HS-27A (cell line): Measurements from ENCODE around the gene MFSD6.
"Not testable (repeated sequence)": the region's sequence is repeated elsewhere in the genome, so short reads cannot be mapped to it uniquely, and the experiment has no call there.

Source experiments
- DNase-seq: peaks from one replicate; pipeline ENCODE4 v3.0.0-alpha.2; 2012; ENCODE audit warnings: low read depth, missing footprints

MFSD6 gene

GRCh38 chr2:190501702-190502407, 93.7 kb downstream of the MFSD6 start:
- DNase-seq: no peak

- no peak for DNase-seq
These were observed 94.9 kb downstream of the MFSD6 start for GRCh38 chr2:190503088-190503487.

- DNase-seq: no peak
These were observed 96.8 kb downstream of the MFSD6 start for GRCh38 chr2:190504912-190505311.

- no peak for DNase-seq
These were observed 97.5 kb downstream of the MFSD6 start for GRCh38 chr2:190505696-190506095.

- no peak for DNase-seq
These were observed 98.5 kb downstream of the MFSD6 start for GRCh38 chr2:190506666-190507065.

- DNase-seq: no peak
These were observed 99.0 kb downstream of the MFSD6 start for GRCh38 chr2:190507135-190507534.

GRCh38 chr2:190509895-190510294, 101.7 kb downstream of the MFSD6 start:
- not testable (repeated sequence) for DNase-seq

- DNase-seq: no peak
These were observed 102.9 kb downstream of the MFSD6 start for GRCh38 chr2:190511104-190511503.

GRCh38 chr2:190512539-190513095, 104.5 kb downstream of the MFSD6 start:
- no peak for DNase-seq

- DNase-seq: no peak
These were observed 105.7 kb downstream of the MFSD6 start for GRCh38 chr2:190513877-190514276.

GRCh38 chr2:190514676-190515075, 106.5 kb downstream of the MFSD6 start:
- DNase-seq: no peak

- DNase-seq: no peak
These were observed 107.5 kb downstream of the MFSD6 start for GRCh38 chr2:190515687-190516086.

- no peak for DNase-seq
These were observed 109.3 kb downstream of the MFSD6 start for GRCh38 chr2:190517468-190517867.

GRCh38 chr2:190519975-190520767, 112.0 kb downstream of the MFSD6 start:
- no peak for DNase-seq

- DNase-seq: no peak
These were observed 116.8 kb downstream of the MFSD6 start for GRCh38 chr2:190524928-190525327.

GRCh38 chr2:190526105-190526750, 118.1 kb downstream of the MFSD6 start:
- DNase-seq: no peak

- DNase-seq: no peak
These were observed 119.1 kb downstream of the MFSD6 start for GRCh38 chr2:190527214-190527613.

GRCh38 chr2:190527918-190528317, 119.8 kb downstream of the MFSD6 start:
- no peak for DNase-seq

GRCh38 chr2:190528521-190529001, 120.4 kb downstream of the MFSD6 start:
- no peak for DNase-seq

GRCh38 chr2:190529486-190530247, 121.5 kb downstream of the MFSD6 start:
- no peak for DNase-seq

- DNase-seq: no peak
These were observed 122.2 kb downstream of the MFSD6 start for GRCh38 chr2:190530248-190530900.
